Erythroblast (primary cell): ENCODE measurements around the gene METTL24.

Experiments
- GATA1 ChIP-seq: IDR thresholded peaks from 2 replicates; pipeline ENCODE4 v1.6.1; 2011; ENCODE audit warnings: low read depth, mild to moderate bottlenecking, control low read depth, low read length, moderate library complexity
- POLR2A ChIP-seq: IDR thresholded peaks from 2 replicates; pipeline ENCODE4 v1.6.1; 2011; ENCODE audit warnings: mild to moderate bottlenecking, low read length

- TF ChIP-seq POLR2A: no peak
- no peak for TF ChIP-seq GATA1
Observed at GRCh38 chr6:110250058-110250457, 108.1 kb downstream of the METTL24 start.
